Fibroblast of lung (primary cell): Measurements from ENCODE around the gene OARD1. TPM values are rescaled to one million over a fixed set of nuclear protein-coding genes. Genes with fewer than 3 reads are reported as not detected.
A peak's percentile ranks its signal among the peaks of the same experiment; 100 is the strongest.

Experiments
- DNase-seq, 2 donors: peaks; one replicate each; pipeline versions ENCODE4 v3.0.0 to v3.0.0-alpha.2; 2010; ENCODE audit warnings: low read depth in 2 of 2
- H2AFZ ChIP-seq: 2 replicates; pipeline ENCODE4 v1.5.1; 2012; ENCODE audit warnings: low read length, control low read depth, inconsistent platforms
- H3K27ac ChIP-seq: 2 replicates; pipeline ENCODE4 v1.5.1; 2011; ENCODE audit warnings: low read length, control low read depth; ENCODE audit not compliant: insufficient read depth
- H3K27me3 ChIP-seq: 2 replicates; pipeline ENCODE4 v1.5.1; 2011; ENCODE audit warnings: mild to moderate bottlenecking, low read length; ENCODE audit not compliant: control insufficient read depth, insufficient read depth
- H3K36me3 ChIP-seq: 2 replicates; pipeline ENCODE4 v1.5.1; 2011; ENCODE audit warnings: low read length; ENCODE audit not compliant: control insufficient read depth, insufficient read depth
- H3K4me1 ChIP-seq: 2 replicates; pipeline ENCODE4 v1.5.1; 2011; ENCODE audit warnings: low read length; ENCODE audit not compliant: control insufficient read depth, insufficient read depth; ENCODE audit errors: extremely low read depth
- H3K4me2 ChIP-seq: 2 replicates; pipeline ENCODE4 v1.5.1; 2011; ENCODE audit warnings: low read length, control low read depth; ENCODE audit not compliant: insufficient read depth; ENCODE audit errors: extremely low read depth
- H3K4me3 ChIP-seq, 4 experiments: fragments of 200-600 bp in 1 of 4; sonication (generic) in 1 of 4; replicated peaks in 1 of 4; 2 replicates each; pipeline ENCODE4 v1.5.1; 2011 to 2016; ENCODE audit warnings: low read length in 4 of 4, low read depth in 3 of 4, mild to moderate bottlenecking in 3 of 4, control low read depth in 2 of 4, inconsistent platforms in 1 of 4, mixed read lengths in 1 of 4; ENCODE audit not compliant: insufficient read depth in 1 of 4; ENCODE audit errors: control extremely low read depth in 1 of 4
- H3K79me2 ChIP-seq: 2 replicates; pipeline ENCODE4 v1.5.1; 2012; ENCODE audit warnings: mild to moderate bottlenecking, low read length, inconsistent platforms; ENCODE audit not compliant: control insufficient read depth, insufficient read depth
- H3K9ac ChIP-seq: 2 replicates; pipeline ENCODE4 v1.5.1; 2011; ENCODE audit warnings: mild to moderate bottlenecking, low read length, control low read depth; ENCODE audit not compliant: insufficient read depth
- H3K9me3 ChIP-seq: 2 replicates; pipeline ENCODE4 v1.5.1; 2012; ENCODE audit warnings: low read depth, low read length; ENCODE audit not compliant: control insufficient read depth, insufficient read depth
- H4K20me1 ChIP-seq: 2 replicates; pipeline ENCODE4 v1.5.1; 2011; ENCODE audit warnings: low read length; ENCODE audit not compliant: control insufficient read depth, insufficient read depth; ENCODE audit errors: extremely low read depth
- CTCF ChIP-seq, 2 donors: IDR thresholded peaks in 1 of 2; conservative IDR thresholded peaks in 1 of 2; 1 replicate in 1 of 2; 2 replicates in 1 of 2; pipeline ENCODE4 v1.5.1; 2011 to 2012; ENCODE audit warnings: low read length in 2 of 2, control low read depth in 1 of 2, inconsistent platforms in 1 of 2, low read depth in 1 of 2, mild to moderate bottlenecking in 1 of 2
- EZH2 ChIP-seq: IDR thresholded peaks from 2 replicates; pipeline ENCODE4 v1.5.1; 2012; ENCODE audit warnings: low read length, control low read depth, mild to moderate bottlenecking; ENCODE audit errors: missing control alignments
- polyA plus RNA-seq, 2 donors: library from polyadenylated mRNA; depleted of rRNA in 1 of 2; stranded (reverse) in 1 of 2; unstranded in 1 of 2; fragments of >200 nt; gene quantifications; 2 replicates each; pipeline ENCODE4 v1.2.1, GENCODE V29; 2011 to 2012; ENCODE audit warnings: missing spikeins in 1 of 2
- total RNA-seq: library from RNA; depleted of rRNA; stranded (reverse); fragments of >200 nt; gene quantifications from 2 replicates; pipeline ENCODE4 v1.2.1, GENCODE V29; 2014

The OARD1 gene
- total and polyA plus RNA-seq, 2 donors (not counting 1 experiment from before 2014, with no cell fraction given): 9.8 to 12.4 TPM

- Histone ChIP-seq H3K9me3 (no peaks in the 10 kb centered on the region), H3K4me1 (no peaks in the 10 kb centered on the region), H3K4me2 (no peak overlapping the region), H3K4me3 (no peak overlapping the region), H3K79me2 (no peaks in the 10 kb centered on the region), H3K36me3 (peaks cover 12% of the 10 kb centered on the region), H4K20me1 (no peaks in the 10 kb centered on the region), H2AFZ (no peak overlapping the region), H3K27me3 (no peaks in the 10 kb centered on the region), H3K27ac (no peak overlapping the region), H3K9ac (no peak overlapping the region)
- TF ChIP-seq CTCF (conservative IDR thresholded peaks at IDR 0.05 in 1 of 2, IDR thresholded peaks at IDR 0.05 in 1 of 2; ENCODE audit: low read depth in 1 of 2, low read length in 2 of 2) (no peak), EZH2 (no peak)
- peak in 1 of 2 donors; percentile 27 for DNase-seq
Observed at GRCh38 chr6:41098366-41098765, 26.2 kb upstream of the OARD1 start.

- no peak overlapping the region for H3K27ac ChIP-seq
- no peaks in the 10 kb centered on the region for H4K20me1 ChIP-seq
- no peaks in the 10 kb centered on the region for H3K79me2 ChIP-seq
- TF ChIP-seq CTCF (conservative IDR thresholded peaks at IDR 0.05 in 1 of 2, IDR thresholded peaks at IDR 0.05 in 1 of 2; ENCODE audit: low read depth in 1 of 2, low read length in 2 of 2) (no peak), EZH2 (no peak)
- no peak overlapping the region for H2AFZ ChIP-seq
- H3K9me3 ChIP-seq: no peaks in the 10 kb centered on the region
- H3K4me3 ChIP-seq: no peak overlapping the region
- peaks cover 12% of the 10 kb centered on the region for H3K36me3 ChIP-seq
- no peaks in the 10 kb centered on the region for H3K27me3 ChIP-seq
- no peak overlapping the region for H3K4me2 ChIP-seq
- H3K9ac ChIP-seq: no peak overlapping the region
- no peaks in the 10 kb centered on the region for H3K4me1 ChIP-seq
- peak; percentile 17 to 87 for DNase-seq
Observed at GRCh38 chr6:41097467-41098090, 25.4 kb upstream of the OARD1 start.

- no peak overlapping the region for H2AFZ ChIP-seq
- H3K4me3 ChIP-seq: no peak overlapping the region
- peaks cover 9% of the 10 kb centered on the region for H3K36me3 ChIP-seq
- H3K27ac ChIP-seq: no peak overlapping the region
- no peak overlapping the region for H3K9ac ChIP-seq
- no peaks in the 10 kb centered on the region for H3K9me3 ChIP-seq
- no peaks in the 10 kb centered on the region for H3K27me3 ChIP-seq
- no peaks in the 10 kb centered on the region for H4K20me1 ChIP-seq
- TF ChIP-seq CTCF (conservative IDR thresholded peaks at IDR 0.05 in 1 of 2, IDR thresholded peaks at IDR 0.05 in 1 of 2; ENCODE audit: low read depth in 1 of 2, low read length in 2 of 2) (no peak), EZH2 (no peak)
- no peak overlapping the region for H3K4me2 ChIP-seq
- no peaks in the 10 kb centered on the region for H3K79me2 ChIP-seq
- peak in 1 of 2 donors; percentile 25 for DNase-seq
- H3K4me1 ChIP-seq: no peaks in the 10 kb centered on the region
Observed at GRCh38 chr6:41093729-41094128, 21.6 kb upstream of the OARD1 start.
